ENCODE data around the gene SLC66A3.

GRCh38 chr2:11224887-11225286 lies 69.6 kb downstream of the SLC66A3 start:
- TF ChIP-seq CTCF (IDR thresholded peaks at IDR 0.05) = no peak
- no peak for TF ChIP-seq POLR2AphosphoS5 (IDR thresholded peaks at IDR 0.05; ENCODE audit: insufficient read depth in 1 of 2, low read depth in 1 of 2)
- no peak for TF ChIP-seq POLR2A (IDR thresholded peaks at IDR 0.05)
